Measurements from ENCODE around the gene HOXC13.

Gene HOXC13

DNA sequence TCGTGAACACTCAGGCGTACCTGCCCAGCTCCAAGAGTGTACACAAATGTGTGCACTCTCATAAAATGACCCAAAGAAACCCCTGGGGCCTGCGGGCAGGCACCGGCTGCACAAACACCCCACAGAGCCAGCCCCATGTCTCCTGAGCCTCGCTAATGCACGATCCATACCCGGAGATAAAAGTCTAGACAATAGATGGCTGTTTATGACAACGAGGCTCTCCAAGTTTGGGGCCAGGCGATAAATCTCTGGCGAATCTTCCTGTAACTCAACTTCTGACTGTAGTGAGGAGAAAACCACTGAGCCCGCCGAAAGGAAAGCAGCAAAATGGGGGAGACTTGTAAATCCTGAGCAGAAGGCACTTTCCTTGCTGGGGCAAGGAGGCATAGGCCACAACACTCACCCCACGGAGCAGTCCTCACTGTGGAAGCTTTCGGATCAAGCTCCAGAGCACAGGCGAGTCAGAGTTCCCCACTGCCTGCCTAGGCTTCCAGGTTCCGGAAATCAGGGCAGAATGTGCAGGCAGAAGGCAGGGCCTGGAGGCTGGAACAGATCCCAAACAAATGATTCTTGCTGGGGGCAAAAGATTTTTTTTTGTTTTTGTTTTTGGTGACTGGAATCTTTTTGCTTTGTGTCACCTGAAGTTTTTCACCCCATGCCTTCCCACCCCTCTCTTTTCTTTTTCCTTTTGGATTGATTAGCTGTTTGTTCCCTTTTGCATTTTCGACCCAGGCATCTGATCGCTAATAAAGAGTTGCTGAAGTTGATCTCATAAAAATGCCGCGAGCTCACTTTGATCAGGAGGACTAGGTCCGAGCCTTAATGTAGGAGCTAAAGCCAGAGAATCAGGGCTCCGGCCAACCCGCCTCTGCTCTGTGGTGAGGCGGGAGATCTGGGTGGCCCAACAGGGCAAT lies 29.8 kb downstream of the HOXC13 start:
- Histone ChIP-seq H3K36me3 (ENCODE audit: low read depth) (no peaks in the 10 kb centered on the region), H3K27me3 (ENCODE audit: insufficient read depth, poor library complexity, severe bottlenecking) (peaks cover 100% of the 10 kb centered on the region), H3K4me3 (ENCODE audit: severe bottlenecking) (no peak overlapping the region), H3K4me1 (ENCODE audit: insufficient read depth, poor library complexity, severe bottlenecking) (no peaks in the 10 kb centered on the region), H3K27ac (ENCODE audit: poor library complexity, severe bottlenecking) (no peak overlapping the region), H3K9me3 (ENCODE audit: severe bottlenecking) (no peaks in the 10 kb centered on the region)
- ATAC-seq (ENCODE audit: low read depth), result no peak
- no peak for DNase-seq (ENCODE audit: low spot score)
- TF ChIP-seq, protein P1, sequence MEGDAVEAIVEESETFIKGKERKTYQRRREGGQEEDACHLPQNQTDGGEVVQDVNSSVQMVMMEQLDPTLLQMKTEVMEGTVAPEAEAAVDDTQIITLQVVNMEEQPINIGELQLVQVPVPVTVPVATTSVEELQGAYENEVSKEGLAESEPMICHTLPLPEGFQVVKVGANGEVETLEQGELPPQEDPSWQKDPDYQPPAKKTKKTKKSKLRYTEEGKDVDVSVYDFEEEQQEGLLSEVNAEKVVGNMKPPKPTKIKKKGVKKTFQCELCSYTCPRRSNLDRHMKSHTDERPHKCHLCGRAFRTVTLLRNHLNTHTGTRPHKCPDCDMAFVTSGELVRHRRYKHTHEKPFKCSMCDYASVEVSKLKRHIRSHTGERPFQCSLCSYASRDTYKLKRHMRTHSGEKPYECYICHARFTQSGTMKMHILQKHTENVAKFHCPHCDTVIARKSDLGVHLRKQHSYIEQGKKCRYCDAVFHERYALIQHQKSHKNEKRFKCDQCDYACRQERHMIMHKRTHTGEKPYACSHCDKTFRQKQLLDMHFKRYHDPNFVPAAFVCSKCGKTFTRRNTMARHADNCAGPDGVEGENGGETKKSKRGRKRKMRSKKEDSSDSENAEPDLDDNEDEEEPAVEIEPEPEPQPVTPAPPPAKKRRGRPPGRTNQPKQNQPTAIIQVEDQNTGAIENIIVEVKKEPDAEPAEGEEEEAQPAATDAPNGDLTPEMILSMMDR (IDR thresholded peaks at IDR 0.05; ENCODE audit: poor library complexity, severe bottlenecking), result no peak

DNA sequence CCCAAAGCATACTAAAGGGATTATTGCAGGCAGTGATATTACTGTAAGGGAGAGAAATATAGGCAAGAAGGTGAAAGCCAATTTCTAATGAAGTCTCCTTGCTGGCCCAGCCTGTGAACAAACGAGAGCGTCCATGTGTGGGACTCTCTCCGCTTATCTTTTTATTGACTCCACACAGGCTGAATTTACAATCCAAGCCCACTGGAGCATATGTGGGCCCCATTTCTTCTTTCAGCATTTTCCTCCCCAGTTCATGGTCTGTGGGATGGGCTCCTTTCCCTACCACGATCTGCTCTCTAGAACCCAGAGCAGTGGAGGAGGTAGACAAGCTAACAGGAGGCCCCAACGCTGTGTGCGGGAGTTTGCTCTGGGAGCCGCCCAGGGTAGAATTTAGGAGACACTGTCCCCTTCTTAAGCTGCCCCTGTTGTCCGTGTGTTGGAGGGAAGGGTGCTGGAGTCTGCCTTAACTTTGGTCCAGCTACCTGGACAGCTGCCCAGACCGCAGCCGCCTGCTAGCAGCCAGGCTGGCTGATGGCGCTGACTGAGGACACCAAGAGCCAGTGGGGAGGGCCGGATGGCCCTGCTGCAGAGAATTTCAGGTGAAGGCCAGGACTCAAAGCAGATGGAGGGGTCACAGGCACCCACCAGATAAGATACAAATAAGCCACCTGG lies 31.1 kb downstream of the HOXC13 start:
- ATAC-seq (ENCODE audit: low read depth) (no peak), DNase-seq (ENCODE audit: low spot score) (no peak)
- Histone ChIP-seq H3K36me3 (ENCODE audit: low read depth) (no peaks in the 10 kb centered on the region), H3K27me3 (ENCODE audit: insufficient read depth, poor library complexity, severe bottlenecking) (peaks cover 98% of the 10 kb centered on the region), H3K4me3 (ENCODE audit: severe bottlenecking) (no peak overlapping the region), H3K4me1 (ENCODE audit: insufficient read depth, poor library complexity, severe bottlenecking) (no peaks in the 10 kb centered on the region), H3K27ac (ENCODE audit: poor library complexity, severe bottlenecking) (no peak overlapping the region), H3K9me3 (ENCODE audit: severe bottlenecking) (no peaks in the 10 kb centered on the region)
- TF ChIP-seq, protein P1 (IDR thresholded peaks at IDR 0.05; ENCODE audit: poor library complexity, severe bottlenecking), result no peak

GRCh38 chr12:53970451-53970850 lies 31.8 kb downstream of the HOXC13 start:
- Histone ChIP-seq H3K36me3 (ENCODE audit: low read depth) (no peaks in the 10 kb centered on the region), H3K4me3 (ENCODE audit: severe bottlenecking) (no peak overlapping the region), H3K9me3 (ENCODE audit: severe bottlenecking) (no peaks in the 10 kb centered on the region), H3K27me3 (ENCODE audit: insufficient read depth, poor library complexity, severe bottlenecking) (peaks cover 98% of the 10 kb centered on the region), H3K4me1 (ENCODE audit: insufficient read depth, poor library complexity, severe bottlenecking) (no peaks in the 10 kb centered on the region), H3K27ac (ENCODE audit: poor library complexity, severe bottlenecking) (no peak overlapping the region)
- DNase-seq (ENCODE audit: low spot score), result no peak
- ATAC-seq (ENCODE audit: low read depth), result no peak
- TF ChIP-seq, protein P1 (IDR thresholded peaks at IDR 0.05; ENCODE audit: poor library complexity, severe bottlenecking), result no peak

- Histone ChIP-seq H3K4me3 (ENCODE audit: severe bottlenecking) (no peak overlapping the region), H3K27me3 (ENCODE audit: insufficient read depth, poor library complexity, severe bottlenecking) (peaks cover 94% of the 10 kb centered on the region), H3K36me3 (ENCODE audit: low read depth) (no peaks in the 10 kb centered on the region), H3K27ac (ENCODE audit: poor library complexity, severe bottlenecking) (no peak overlapping the region), H3K9me3 (ENCODE audit: severe bottlenecking) (no peaks in the 10 kb centered on the region), H3K4me1 (ENCODE audit: insufficient read depth, poor library complexity, severe bottlenecking) (no peaks in the 10 kb centered on the region)
- ATAC-seq (ENCODE audit: low read depth) (no peak), DNase-seq (ENCODE audit: low spot score) (no peak)
- TF ChIP-seq, protein P1 (IDR thresholded peaks at IDR 0.05; ENCODE audit: poor library complexity, severe bottlenecking), result no peak
These were observed 32.5 kb downstream of the HOXC13 start for GRCh38 chr12:53971129-53971528.

All from RWPE2 (cell line).